ENCODE results near the gene ADAM19.

The ADAM19 gene, protein sequence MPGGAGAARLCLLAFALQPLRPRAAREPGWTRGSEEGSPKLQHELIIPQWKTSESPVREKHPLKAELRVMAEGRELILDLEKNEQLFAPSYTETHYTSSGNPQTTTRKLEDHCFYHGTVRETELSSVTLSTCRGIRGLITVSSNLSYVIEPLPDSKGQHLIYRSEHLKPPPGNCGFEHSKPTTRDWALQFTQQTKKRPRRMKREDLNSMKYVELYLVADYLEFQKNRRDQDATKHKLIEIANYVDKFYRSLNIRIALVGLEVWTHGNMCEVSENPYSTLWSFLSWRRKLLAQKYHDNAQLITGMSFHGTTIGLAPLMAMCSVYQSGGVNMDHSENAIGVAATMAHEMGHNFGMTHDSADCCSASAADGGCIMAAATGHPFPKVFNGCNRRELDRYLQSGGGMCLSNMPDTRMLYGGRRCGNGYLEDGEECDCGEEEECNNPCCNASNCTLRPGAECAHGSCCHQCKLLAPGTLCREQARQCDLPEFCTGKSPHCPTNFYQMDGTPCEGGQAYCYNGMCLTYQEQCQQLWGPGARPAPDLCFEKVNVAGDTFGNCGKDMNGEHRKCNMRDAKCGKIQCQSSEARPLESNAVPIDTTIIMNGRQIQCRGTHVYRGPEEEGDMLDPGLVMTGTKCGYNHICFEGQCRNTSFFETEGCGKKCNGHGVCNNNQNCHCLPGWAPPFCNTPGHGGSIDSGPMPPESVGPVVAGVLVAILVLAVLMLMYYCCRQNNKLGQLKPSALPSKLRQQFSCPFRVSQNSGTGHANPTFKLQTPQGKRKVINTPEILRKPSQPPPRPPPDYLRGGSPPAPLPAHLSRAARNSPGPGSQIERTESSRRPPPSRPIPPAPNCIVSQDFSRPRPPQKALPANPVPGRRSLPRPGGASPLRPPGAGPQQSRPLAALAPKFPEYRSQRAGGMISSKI

DNA sequence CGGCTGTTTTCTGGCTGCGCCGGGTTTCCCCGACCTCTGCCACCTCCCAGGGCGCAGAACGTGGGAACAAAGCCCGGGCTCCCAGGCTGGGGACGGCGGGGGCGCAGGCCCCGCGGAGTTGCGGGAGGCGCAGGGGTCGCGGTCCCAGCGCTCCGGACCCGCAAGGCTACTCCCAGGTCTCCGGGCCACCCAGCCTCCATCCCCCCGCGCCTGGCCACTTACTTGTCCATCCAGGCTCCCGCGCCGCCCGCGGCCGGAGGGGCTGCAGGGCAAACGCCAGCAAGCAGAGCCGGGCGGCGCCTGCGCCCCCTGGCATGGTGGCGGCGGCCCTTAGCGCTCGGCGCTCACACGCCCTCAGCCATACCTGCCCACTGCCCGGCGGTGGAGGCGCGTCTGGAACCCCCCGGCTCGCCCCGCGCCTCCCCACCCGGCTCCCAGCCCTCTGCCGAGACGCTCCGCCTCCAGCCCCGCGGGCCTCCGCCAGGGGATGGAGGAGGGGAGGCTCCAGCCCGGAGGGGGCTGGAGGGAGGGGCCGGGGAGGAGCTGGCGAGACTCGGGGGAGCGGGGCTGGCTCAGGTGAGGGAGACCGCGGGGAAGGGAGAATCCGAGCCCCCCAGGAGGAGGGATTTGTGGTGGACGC lies at the start of gene ADAM19:
ADAM19 (minus strand) TSS at position 395 of the 640 bp plus-strand sequence; CDS start at position 316, 79 bp downstream.
- peak in 1 of 2 donors; percentile 40 for DNase-seq (ENCODE audit: low read depth in 2 of 2)

DNA sequence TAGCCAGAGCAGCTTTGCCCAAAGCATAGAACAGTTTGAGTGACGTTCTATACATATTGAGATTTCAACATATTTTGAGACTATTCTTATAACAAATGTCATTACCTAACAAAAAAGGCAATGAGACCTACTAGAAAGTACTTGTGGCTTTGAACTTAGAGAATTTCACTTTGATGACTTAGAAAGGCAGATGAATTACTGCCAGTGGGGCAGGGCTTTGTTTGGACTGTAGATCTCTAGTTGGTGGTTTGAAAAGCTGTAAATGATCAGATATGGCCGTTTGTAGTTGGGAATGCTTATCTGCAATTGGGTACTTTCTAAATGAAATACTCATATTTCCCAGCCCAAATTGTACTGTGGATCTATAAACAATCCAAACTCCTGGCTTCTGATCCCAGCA lies 48.6 kb upstream of the ADAM19 start:
- DNase-seq (ENCODE audit: low read depth in 2 of 2) = no peak

DNA sequence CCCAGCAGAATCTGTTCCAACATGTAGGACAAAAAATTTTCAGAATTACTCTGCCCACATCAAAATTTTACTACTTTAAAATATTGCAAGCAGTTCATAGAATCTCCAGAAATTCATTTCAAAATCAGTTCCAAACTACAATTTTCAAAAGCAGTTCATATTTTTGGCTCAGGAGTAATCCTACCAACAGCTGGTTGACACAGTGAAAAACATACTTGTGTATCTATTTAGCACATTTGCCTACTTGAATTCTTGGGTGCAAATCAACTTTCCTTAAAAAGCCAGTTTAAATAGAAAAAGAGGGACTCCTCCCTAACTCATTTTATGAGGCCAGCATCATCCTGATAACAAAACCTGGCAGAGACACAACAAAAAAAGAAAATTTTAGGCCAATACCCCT lies 45.2 kb upstream of the ADAM19 start:
- DNase-seq (ENCODE audit: low read depth in 2 of 2) = no peak

DNA sequence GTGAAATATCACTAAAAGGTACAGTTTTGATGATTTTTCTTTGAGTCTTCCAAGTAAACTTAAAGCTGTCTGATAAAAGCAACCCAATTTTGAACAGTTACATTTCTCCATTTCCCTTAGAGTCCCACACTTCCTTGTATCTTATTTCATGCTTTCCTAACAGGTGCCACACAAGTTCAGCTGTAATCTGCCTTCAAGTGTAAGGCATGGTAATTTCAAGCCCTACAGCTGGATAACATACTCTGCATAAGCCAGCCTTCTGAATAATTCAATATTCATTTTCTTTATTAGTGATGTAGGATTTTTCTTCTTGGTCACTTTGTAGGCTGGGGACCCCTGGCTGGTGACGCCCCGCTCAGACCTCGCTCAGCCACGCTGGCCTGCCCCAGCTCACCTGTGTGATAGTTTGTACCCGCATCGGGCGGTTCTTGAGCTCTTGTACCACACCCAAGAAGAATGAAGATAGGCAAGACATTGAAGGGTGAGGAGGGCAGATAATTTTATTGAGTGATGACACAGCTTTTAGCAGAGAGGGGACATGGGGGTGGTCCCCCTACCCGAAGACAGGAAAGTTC lies 42.7 kb upstream of the ADAM19 start:
- DNase-seq (ENCODE audit: low read depth in 2 of 2) = no peak

DNA sequence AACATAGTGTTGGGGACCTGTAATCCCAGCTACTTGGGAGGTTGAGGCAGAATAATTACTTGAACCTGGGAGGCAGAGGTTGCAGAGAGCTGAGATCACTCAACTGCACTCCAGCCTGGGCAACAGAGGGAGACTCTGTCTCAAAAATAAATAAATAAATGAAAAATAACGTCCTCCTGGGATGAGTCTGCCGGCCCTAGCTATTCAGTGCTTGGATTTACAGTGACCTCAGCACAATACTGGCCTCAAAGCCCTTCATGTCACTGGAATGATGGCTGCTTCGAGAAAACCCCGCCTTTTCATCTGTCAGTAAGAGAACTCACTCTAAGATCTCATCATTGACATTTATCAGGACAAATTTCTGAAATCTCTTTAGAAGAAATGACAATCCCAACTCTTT lies 41.2 kb upstream of the ADAM19 start:
- no peak for DNase-seq (ENCODE audit: low read depth in 2 of 2)

DNA sequence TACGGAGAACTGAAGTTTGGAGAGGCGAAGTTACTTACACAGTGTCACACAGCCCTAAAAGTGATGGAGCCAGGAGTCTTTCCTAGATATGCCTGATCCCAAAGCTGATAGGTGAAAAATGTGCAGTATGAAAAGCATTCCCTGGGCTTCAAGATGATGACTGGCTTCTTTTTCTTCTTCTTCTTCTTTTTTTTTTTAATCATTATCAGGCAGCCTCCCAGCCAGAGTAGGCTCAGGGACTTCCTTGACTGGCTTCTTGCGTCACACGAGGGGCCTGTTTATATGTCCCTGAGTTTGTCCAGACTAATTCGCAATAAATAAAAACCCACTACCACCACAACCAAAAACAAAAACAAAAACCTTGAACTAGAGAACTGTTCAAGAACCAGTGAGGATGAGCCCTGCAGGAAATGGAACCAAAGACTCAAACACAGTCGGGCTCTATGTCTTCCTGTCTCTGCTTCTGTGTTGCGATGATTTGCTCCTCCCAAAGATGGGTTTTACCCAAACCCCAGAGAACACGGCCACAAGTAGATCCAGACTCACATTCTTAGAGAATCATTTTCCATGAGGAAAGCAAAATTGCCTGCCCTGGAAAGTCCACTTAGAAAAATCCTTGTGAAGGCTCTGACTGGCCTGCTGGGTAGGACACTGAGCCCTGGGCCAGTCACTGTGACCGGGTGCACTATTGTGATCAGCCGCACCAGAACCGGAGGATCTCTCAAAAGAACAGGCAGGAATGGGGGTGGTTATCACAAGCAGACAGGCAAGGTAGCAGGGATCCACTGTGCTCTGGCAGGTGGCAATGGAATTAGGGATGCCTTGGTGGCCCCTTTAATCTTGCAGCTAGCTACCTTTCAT lies 38.0 kb upstream of the ADAM19 start:
- DNase-seq (ENCODE audit: low read depth in 2 of 2) = no peak

DNA sequence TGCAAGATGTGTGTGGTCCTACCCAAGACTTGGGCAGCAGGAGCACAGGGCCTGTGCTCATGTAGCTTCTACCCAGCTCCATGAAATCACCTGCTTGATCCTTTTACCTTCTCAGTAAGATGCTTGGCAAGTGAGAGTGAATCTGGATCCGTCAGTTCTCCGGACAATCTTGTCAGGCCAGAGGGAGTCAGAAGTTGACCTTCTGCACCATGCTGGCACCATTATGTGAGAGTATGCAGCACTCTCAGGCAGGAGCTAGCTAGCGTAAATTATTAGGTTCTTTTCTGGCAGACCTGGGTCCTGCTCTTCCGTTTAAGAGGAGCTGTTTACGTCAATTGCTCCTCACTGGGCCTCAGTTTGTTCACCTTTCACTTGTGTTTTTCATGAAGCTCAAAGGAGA lies 37.0 kb upstream of the ADAM19 start:
- no peak for DNase-seq (ENCODE audit: low read depth in 2 of 2)

DNA sequence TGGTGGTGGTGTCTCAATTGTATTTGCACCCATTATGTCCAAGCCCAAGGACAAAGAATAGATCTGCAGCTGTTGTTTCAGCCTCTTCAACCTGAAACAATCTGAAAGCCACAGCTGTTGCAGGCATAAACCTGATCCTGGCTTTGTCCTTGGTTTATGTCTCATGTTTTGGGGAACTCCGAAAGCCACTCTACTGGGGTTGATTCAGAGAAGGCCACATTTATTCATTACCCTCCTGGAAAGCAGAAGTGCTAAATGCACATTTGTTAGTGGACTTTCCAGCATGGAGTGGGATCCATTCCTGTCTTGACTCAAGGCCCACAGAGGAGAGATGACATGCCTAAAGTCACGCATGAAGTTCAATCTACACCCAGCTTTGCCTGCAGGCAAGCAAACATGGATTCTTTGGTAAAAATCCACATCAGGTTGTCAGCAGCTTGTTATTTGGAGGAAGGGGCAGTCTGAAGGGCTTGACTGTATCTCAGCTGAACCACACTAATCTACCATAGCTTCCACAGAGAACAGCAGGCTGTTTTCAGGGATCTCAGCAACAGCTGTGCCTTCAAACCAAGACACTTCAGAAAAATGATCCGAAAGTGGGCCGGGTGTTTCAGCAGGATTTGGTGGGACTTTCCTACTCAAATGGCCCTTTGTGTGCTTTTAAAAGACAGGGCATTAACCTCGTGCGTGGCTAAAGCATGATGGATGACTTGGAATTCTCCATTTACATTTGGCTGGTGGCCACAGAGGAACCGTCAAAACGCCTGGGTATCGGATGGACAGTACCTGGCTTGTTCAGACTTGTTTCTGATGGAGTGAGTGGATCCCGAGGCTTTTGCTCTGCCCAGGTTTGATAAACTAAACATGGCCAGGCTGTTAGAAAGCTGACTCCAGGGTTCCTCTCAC lies 36.2 kb upstream of the ADAM19 start:
- DNase-seq (ENCODE audit: low read depth in 2 of 2) = no peak

DNA sequence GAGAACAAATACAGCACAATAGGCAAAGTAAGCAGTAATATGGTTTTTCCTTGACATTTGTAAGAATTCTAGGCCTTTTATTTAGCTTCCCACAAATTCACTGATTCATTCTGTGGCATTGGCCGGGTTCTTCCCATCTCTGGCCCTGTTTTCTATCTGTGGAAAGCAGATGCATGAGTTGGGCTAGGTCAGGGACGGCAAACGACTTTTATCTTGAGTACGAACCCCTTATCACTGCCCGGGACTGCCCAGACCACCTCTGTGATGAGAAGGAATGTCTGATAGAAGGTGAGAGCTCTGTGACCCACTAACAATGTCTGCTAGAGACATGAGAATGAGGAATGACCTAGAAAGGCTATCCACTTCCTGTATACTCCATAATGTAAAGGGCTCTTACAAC lies 35.4 kb upstream of the ADAM19 start:
- no peak for DNase-seq (ENCODE audit: low read depth in 2 of 2)

DNA sequence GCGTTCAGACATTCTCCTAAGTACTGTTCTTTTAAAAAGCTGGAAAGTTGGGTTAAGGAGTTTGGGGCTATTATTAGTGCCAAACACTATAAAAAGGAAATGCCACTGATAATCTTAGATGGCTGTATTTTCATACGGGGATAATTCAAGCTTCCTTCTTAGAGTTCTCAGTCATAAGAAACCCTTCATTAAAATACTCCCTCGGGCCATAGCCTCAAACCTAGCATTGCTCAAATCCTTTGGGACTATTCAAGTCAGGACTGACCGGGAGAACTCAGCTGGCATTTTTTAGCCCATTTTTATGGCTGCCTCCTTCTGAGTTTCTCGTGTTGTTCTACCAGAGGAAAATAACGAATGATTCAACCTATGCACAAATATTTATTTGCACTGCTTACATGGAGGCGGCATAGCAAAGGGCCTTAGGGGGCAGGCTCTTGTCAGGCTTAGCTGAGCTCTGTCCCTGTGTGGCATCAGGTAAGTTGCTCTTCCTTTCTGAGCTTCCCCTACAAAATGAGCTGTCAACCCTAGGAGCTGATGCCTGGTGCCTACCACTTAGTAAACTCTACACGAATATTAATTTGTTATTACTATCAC lies 33.5 kb upstream of the ADAM19 start:
- no peak for DNase-seq (ENCODE audit: low read depth in 2 of 2)

DNA sequence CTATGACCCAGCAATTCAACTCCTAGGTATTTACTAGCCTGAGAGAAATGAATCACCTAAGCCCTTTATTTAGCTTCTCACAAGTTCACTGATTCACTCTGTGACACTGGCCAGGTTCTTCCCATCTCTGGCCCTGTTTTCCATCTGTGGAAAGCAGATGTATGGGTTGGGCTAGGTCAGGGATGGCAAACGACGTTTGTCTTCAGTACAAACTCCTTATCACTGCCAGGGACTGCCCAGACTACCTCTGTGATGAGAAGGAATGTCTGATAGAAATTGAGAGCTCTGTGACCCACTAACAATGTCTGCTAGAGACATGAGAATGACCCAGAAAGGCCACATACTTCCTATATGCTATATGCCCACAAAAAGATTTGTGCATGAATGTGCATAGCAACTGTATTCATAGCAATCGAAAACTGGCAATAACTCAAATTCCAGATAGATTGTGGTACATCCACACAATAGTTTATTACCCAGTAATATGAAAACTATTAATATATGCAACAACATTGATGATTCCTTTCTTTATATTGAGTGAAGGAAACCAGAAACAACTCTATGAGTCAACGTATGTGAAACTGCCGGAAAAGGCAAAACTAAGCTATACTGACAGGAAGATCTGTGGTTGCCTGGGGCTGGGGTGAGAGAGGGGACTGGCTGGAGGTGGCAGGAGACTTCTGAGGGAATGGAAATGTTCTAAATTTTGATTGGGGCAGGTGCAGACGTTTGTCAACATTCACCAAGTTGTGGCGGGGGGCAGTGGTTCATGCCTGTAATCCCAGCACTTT lies 32.0 kb upstream of the ADAM19 start:
- DNase-seq (ENCODE audit: low read depth in 2 of 2) = peak; percentile 52 to 60

DNA sequence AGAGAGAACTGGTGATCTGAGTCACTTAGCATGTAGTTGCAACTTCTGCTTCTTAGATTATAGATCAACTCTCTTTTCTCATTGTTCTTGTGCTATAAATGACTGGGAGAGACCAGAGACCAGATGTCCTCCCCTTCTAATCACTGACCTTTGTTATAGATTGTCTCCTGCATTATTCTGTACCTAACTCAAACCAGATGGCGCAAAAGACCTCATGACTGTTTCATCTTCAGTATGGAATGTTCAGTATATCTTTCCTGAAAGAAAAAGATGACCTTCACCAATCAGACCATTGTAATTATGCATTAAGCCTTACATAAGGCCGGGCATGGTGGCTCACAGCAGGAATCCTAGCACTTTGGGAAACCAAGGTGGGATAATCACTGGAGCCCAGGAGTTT lies 30.5 kb upstream of the ADAM19 start:
- no peak for DNase-seq (ENCODE audit: low read depth in 2 of 2)

DNA sequence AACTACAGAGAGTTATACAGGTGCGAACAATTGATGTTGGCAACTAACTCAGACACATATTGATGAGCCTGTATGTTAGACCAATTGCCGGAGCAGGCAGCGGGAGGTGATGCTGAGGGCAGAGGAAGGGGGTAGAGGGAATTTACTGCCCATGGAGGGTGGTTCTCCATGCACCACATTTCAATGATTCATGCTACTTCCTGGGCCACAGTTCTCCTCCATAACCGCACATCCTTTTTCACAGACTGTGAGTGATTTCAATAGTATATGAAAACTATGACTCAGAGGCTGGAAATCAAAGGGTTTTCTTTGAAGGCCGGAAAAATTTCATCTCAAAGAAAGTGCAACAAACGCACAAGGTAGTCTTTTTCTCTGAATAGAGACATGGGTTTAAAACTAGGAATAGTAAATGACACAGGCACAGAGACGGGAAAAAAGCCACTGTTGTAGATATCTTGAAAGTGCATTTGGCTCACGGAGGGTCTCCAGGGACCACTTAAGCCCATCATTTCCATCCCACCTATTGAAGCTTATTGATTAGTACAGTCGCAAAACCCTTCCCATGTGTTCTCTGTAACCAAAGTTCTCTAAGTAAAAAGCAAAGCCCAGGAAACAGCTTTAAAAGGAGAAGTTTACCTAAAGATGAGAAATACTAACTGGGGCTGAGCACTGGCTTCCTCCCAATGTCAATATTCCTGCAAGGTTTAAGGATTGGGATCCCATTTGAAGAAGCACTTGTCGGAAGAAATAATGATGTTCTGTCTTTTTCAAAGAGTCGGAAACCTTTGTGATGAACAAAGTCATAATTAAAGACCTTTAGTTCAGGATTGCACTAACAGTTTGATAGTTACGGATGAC lies 28.0 kb upstream of the ADAM19 start:
- DNase-seq (ENCODE audit: low read depth in 2 of 2) = peak; percentile 51 to 55

DNA sequence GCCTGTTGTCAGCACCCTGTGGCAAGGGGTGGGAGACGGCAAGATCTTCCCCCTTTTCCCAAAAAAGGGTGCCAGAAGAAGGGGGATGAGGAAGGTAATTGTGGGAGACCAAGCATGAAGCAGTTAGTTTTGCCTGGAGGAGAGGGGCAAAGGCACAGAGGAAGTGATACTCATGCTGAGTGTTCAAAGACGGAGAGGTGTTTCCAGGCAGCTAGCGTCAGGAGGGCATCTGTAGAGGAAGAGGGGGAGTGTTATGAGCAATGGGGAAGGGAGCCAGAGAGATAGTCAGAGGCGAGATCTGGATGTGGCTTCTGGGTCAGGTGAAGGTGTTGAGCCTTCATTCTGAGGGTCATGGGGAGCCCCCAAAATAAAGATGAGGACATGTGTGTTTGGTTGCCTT lies 26.9 kb upstream of the ADAM19 start:
- no peak for DNase-seq (ENCODE audit: low read depth in 2 of 2)

DNA sequence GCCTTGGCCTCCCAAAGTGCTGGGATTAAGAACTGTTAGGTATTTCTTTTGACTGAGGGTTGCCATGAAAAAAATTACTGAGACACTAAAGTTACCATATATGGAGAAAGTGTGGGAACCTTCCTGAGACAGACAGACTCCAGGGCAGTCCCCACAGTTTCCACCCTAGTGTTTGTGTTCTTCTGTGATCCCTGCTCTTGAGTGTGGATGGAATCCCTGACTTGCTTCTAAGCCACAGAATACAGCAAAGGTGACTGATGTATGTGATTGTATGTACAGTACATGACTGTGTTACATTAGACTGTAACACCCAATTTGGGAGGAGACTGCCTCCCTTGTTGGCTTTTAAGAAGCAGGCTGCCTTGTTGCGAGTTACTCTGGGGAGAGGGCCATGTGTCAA lies 24.7 kb upstream of the ADAM19 start:
- DNase-seq (ENCODE audit: low read depth in 2 of 2) = no peak

DNA sequence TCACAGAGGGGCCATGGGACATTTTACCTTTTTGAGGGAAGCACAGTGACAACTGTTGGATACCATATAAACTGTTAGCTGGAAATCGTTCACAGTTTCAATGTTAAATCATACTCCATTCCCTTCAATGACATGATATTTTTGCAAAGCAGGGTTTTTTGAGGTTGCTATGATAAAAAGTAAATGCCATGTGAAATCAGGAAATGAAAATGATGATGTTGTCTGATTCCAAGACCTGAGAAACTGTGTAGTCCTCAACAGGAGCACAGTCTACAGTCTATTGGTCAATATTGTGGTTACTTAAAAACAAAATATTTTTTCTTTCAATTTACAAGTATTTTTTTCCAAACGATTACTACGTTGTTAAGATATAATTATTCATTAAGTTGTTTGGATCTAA lies 24.0 kb upstream of the ADAM19 start:
- no peak for DNase-seq (ENCODE audit: low read depth in 2 of 2)

DNA sequence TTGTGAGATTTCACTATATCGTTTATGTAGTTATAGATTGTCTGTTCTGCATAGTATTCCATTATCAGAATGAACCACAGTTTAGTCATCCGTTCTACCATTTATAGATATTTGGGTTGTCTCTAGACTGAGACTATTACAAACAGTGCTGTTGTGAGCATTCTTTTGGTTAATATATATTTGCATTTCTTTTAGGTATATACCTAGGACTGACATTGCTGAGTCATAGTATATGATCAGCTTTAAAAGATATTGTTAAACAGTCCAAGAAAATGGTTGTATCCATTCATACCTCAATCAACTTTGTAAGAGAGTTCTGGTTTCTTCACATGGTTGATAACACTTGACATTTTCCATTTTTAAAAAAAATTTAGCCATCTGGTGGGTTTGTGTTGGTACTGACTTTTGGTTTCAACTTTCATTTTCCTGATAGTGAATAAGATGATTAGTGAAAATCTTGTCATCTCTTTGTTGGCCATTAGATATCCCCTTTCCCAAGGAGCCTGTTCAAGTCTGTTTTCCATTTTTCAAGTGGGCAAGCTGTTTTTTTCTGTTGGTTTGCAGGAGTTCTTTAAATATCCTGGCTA lies 22.9 kb upstream of the ADAM19 start:
- no peak for DNase-seq (ENCODE audit: low read depth in 2 of 2)

Measured in stimulated activated CD4-positive, alpha-beta T cell treated with anti-CD3 and anti-CD28 coated beads, Interleukin-15, amount 100 ng/mL, for 48 hours (primary cell).